Stimulated activated CD4-positive, alpha-beta T cell treated with anti-CD3 and anti-CD28 coated beads, Interleukin-4, amount 100 ng/mL, for 1 hour (primary cell): Measurements from ENCODE around the gene KRT74.

ENCODE experiments used
- DNase-seq: peaks from one replicate; pipeline ENCODE4 v3.0.0-alpha.2; 2020

KRT74 gene

DNA sequence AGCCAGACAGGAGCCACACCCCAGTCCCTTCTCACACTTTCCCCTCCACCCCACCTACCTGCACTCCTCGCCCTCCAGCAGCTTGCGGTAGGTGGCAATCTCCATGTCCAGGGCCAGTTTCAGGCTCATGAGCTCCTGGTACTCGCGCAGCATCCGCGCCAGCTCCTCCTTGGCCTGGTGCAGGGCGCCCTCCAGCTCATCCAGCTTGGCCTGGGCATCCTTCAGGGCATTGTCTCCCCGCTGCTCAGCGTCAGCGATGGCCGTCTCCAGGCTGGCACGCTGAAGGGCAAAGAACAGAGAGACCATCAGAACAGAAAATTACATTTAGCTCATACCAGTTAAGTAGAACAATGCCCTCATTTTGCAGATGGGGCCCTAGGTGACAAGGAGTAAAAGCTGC, 5.5 kb downstream of the KRT74 start:
- no peak for DNase-seq

DNA sequence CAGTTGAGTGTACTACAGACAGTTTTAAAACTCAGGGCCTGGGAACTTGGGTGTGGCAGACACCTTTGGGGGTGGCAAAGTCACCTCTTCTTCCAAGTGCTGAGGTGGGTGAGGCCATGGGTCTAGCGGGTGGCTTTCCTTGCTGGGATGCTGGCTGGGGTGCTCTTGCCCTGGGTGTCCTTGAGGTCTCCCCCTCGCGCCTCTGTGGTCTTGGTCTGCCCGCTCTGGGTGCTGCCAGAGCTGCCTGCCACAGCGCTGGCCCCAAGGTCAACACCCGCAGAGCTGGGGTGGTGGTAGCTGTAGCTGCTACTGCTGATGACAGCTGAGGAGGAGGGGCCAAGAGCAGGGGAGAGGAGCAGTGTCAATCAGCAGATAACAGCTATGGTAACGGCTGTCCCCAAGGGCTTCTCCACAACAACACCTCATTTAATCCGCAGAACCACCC, 6.8 kb downstream of the KRT74 start:
- no peak for DNase-seq

DNA sequence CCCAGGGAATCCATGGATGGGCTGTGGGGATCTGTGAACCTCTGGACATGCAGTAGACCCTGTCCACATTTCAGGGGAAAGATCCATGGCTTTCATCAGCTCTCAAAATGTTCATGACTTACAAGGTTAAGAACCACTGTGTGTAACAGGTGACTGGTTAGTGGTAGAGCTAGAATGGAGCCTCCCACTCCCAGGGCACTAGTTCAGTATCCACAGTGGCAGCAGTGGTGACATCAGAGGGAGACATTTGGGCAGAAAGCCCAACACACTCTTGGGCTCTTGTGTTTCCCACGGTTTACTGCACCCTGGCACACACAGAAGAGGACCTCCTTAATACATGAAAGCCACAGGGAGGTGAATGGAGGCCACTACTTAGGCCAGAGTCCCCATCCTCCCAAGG, 9.1 kb downstream of the KRT74 start:
- DNase-seq, result no peak

DNA sequence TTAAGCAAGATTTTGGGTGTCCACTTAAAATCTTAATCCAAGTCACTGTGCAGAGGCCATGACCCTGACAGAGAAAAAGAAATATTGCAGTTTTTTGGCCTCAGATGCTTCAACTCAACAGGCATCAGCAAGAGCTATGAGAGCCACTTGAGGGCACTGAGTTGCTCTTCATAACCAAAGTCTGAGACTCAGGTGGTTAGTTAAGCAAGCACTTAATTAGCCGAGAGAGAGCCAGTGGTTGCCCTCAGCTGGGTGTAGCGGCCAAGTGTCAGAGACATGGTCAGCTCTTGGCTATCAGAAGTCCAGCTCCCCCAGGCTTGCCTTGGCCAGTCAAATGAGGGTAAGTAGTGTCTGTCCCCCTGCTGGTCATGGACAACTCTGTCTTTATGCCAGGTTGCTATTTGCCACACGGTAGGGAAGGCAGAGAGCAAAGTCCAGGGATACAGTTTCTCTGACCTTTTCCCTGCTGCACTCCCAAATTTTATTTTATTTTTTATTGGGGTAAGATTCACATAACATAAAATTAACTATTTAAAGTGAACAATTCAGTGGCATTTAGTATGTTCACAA, 11.7 kb downstream of the KRT74 start:
- DNase-seq, result no peak

DNA sequence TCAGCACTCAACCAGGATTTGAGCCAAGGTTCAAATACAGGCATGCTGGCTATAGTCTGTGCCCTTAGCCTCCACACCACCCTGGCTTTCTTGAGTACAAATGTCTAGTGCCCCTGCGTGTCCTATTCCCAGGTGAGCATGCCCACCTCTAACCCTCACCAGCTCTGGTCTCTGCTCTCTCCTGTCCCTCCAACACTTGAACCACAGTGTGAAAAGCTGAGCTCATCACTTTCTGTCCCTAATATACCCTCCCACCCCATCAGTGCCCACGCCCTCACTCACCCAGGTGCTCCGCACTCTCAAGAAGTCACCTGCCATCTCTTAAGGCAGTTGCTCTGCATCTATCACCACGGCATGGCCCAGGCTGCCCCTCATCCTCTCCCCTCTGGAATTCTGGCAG, 13.7 kb downstream of the KRT74 start:
- DNase-seq, result no peak

DNA sequence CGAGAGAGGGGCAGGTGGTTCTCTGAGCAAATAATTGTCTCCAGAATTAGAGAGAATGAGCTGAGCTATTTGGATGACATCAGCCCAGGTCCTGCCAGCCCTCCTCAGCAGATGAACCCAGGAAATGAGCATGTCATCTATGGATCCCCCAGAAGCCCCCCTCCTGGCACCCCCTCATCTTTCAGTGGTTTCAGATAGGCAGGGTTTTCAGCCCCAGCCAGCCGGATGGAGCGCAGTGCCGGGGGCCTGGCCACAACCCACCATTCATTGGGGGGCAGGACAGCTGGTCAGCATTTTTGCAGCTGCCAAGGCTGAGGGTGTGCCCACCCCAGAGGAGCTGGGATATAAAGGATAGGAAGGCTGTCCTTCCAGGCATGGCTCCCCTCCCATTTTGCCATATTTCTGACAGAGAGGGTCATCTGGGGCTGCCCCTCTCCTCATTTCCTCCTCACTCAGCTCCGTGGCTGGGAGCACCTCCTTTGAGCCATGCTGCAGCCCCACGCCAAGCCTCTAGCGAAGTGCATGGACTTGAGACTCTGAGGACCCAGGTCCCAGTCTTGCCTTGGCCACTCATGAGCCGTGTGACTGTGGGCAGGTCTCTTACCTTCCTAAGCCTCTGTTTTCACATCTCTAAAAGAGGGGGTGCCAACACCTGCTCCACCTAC, 14.7 kb downstream of the KRT74 start:
- DNase-seq, result no peak

DNA sequence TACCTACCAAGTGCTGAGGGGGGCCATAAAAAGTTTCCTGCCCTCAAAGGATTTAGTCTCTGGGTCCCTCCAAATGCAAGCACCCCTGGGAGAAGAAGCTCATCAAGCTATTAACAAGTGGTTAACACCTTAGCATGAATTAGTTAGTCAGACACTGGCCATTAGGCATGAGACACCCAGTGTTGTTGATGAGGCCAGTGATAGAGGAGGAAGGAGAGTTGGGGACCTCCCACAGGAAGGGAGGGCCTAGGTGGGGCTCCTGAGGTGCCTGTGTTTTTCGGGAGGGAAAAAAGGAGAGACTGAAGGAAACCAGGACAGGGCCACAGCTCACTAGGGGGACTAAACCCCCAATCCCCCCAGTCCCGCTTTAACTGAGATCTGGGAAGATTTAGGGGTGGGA, 16.2 kb downstream of the KRT74 start:
- DNase-seq, result no peak

DNA sequence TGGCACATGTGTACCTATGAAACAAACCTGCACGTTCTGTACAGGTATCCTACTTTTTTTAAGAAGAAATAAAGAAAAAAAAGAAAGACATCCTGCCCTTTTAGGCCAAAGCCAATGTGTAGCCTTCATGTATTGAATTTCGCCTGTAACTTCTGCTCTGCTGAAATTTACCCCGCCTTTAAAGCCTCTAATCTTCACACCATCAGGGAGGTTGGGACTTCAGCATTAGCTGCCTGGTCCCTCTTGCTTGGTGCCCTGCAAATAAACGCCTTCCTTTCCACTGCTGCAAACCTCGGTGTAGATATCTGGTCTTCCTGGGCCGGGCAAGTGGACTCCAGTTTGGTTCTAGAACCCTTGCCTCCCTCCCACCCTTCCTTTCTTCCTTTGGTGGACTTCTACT, 18.1 kb downstream of the KRT74 start:
- no peak for DNase-seq

DNA sequence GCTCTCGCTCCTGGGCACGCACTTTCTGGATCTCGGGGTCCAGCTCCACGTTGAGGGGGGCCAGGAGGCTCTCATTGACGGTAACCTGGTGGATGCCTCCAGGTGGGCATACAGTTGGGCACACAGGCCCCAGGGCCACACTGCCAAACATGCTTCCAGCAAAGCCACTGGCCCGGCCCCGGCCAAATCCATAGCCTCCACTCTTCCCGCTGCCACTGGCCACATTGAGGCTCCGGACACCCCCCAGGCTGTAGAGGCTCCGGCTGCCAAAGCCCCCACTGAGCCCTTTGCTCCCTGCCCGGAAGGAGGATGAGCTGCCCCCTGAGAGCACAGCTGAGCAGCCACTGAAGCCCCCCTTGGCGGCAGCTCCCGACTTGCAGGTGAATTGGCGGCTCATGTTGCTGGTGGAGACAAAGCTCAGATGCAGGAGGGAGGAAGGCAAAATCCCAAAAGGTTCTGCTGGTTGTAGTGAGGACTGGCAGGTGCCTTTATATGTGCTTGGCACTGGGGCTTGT, 20.9 kb downstream of the KRT74 start, which contains the start of gene KRT71:
Gene KRT71 (minus strand): TSS at position 465 of the 515 bp plus-strand sequence. CDS start 68 bp downstream, at position 397.
- no peak for DNase-seq

DNA sequence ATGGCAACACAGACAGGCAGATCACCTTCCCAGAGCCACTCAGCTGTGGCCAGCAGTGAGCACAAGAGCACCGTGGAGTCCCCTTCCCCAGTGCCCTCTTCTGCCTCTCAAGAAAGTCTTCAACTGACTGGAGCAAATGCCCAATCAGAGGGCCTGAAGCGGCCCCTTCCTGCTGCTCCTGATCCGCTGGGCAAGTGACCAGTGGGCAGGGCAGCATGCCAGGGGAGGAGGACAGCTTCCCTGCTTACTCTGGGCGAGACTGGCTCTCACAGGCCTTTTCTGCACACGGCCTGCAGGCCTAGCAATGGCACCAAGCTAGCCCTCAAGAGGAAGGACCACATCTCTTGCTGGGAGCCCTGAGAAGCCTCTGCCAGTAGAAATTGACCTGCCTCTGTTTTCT, 21.6 kb downstream of the KRT74 start:
- no peak for DNase-seq

DNA sequence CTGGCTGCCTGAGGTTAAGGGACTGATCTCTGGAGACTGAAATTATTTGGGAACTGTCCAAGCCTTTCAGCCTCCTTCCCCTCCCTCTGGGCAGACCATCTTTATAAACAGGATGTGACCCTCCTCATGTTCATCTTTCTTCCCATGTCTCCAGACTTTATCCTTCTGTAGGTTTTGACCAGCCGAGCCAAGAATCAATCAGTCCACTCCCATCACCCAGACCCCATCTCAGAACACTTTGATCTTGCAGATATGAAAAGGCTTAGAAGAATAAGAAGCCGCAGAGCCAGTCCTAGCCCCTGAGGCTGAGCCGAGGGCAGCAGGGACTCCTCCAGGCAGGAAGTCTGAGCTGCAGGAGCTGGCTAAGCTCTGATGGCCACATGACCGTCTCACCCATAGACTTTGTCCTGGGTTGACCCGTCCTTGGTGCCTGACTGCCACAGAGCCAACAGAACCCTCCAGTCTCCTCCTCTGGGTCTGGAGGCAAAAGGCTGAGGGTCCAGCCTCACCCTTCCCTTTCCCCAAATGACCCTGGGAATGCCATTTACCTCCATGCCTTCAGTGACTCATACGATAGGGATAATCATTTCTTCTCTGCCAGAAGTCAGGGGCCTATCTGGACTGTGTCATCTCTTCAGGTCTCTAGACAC, 22.3 kb downstream of the KRT74 start:
- DNase-seq, result no peak

DNA sequence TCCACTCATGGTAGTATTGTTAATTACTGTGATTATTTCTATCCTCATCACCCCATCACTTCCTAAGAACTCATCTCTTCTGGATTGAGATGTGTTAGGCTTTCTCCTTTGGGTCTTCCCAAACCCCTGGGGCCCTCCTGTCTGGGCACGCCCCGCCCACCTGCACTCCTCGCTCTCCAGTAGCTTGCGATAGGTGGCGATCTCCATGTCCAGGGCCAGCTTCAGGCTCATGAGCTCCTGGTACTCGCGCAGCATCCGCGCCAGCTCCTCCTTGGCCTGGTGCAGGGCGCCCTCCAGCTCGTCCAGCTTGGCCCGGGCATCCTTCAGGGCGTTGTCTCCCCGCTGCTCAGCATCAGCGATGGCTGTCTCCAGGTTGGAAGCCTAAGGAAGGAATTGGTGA, 27.5 kb downstream of the KRT74 start:
- no peak for DNase-seq

DNA sequence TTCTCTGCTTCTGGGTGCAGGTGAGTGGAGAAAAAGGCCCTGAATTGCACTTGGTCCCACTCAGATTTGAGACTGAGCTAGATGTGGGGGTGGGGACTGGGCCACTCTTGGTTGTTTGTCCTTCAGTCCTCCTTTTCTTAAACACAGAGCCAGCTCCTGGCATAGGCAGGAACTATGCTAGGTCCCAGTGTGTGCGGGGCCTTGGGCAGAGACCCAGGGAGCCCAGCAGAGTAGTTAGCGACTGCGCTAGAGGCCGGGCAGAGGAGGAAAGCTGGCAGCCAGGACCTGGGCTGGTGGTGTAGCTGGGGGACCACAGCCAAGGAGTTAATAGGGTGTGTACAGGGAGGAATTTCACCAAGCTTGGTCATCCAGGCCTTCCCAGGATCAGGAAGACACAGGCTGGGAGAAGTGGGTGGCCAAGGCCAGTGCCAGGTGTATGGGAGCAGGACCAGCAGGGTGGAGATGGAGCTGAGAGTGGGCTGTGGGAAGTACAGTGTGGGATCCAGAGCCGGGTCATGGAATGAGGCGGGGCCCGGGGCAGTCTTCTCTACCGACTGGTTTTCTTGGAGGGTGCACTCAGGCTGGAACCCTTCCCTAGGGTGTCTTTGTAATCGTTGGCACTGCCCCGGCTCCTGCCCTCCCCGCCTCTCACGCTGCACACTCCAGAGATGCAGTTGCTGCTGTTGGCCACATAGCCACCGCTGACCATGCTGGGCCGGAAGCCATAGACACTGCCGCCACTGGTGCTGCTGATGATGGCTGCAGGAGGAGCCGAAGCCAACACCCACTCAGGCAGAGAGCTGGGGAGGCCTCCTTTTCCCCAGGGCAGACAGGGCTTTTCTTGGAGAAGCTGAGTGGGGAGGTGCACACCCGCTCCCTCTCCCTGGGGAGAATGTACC, 29.4 kb downstream of the KRT74 start:
- no peak for DNase-seq

DNA sequence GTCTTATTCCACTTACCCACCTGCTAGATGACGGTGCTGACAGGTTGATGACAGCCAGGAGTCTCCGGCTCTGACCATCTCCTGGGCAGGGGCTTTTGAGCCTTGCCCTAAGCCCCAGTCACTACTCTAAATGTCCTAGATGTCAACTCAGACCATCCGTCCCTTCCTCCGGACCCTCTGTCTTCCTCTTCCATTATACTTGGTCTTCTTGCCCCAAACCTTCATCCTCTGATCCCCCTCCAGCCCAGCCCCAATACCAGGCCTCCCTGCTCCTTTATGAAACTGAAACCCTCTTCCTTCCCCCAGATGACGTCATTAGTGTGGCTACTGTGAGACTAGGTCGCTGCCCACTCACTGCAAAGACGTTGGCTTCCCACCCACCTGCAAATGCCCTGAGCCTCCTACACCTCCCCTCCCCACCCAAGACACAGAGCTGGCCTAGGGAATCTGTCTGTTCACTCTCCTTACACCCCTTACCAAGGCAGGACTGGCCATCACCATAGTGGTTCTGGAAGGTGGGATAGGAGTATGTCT, 30.8 kb downstream of the KRT74 start:
- DNase-seq, result no peak

DNA sequence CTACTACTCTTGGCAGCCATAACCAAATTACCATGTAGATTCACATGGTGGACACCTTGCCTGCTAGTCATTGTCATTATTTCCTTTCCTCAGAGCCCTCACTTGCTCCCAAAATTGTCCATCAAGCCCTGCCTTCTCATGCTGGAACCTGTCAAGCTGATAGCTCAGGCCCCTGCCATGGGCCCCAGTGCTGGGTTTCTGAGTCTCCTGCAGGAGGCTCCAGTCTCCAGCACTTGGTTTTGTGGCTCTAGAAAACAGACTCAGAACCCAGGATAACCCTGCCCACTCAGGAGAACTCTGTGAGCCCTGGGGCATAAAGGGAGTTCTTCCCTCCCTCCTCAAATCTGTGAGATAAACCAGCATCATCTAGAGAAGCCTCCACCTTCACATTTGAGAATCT, 31.5 kb downstream of the KRT74 start:
- no peak for DNase-seq

DNA sequence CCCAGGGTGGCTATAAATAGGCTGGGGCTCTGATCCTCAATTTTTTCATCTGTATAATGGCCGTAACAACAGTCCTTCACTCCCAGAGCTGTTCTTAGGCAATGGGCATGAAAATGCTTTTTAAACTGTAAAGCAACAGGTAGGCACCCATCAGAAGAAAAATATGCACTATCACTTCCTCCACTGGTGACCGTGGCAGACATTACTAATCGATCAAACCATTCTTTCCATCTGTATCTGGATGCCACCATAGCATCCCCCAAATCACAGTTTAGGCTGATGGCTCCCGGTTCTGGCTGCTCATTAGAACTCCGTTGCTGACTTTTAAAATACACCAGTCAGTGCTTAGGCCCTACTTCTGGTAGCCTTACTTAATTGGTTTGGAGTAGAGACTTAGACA, 31.9 kb downstream of the KRT74 start:
- DNase-seq, result no peak

DNA sequence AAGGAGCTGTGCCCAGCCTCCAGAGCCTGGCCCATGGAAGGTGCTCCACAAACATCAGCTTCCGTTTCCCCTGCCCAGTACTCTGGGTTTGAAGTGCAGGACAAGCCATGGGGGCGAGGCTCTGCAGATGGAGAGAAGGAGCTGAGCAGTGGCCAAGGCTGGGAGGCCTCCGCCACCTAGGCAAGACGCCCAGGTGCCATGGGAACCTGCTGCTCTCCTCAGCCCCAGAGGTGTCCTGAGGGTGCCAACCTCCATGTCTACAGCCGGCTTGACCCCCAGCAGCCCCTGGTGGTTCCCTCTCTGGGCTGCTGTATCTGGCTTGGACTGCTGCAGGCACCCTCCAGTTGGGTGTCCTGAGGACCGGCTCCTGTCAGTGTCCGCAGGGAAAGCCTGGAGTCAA, 33.1 kb downstream of the KRT74 start:
- no peak for DNase-seq

DNA sequence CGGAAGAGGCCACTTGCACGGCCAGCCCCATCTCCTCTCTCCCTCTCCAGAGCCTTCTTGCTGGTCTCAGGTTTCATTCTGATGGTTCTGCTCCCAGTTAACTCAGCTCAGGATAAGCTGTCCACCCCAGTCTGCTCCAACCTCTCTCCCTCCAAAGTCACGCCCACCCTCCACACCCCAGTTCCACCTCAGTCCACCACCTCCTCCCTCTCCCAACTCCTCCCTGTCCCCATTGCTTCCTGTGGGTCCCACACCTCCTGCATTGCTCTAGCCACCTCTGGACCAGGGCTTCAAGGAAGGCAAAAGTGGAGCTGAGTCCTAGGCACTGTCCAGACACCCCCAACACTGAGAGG, 33.8 kb downstream of the KRT74 start:
- no peak for DNase-seq

DNA sequence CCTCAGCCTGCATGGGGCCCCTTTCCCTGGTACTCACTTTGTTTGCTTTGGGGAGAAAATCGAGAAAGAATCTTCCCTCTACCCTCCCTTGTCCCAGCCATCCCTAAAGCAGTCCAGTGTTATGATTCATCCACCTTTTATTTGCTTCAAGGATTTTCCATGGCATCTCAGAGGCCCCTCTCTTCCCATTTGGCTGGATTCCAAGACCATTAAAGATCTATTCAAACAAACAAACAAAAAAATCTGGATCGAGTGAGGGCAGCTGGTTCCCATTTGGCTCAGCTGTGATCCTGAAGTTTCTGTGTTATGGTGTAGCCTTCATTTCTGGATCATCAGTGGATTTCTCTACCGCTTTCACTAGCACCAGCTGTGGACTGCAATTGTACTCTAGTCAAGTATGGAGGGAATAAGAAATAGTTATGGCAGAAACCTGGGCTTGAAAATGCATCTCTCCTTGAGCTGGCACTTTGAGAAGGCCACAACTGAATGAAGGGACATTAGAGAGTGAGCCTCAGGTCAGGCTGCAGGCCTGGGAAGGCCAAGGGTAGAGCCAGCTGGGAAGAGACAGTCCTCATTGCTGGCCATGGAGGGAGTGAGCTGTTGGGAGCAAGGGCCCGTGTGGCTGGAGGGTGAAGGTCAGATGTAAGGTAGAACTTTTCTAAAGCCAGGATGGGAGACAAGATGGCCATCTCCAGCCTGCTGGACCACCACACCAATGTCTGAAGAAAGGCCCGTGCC, 34.4 kb downstream of the KRT74 start:
- no peak for DNase-seq

DNA sequence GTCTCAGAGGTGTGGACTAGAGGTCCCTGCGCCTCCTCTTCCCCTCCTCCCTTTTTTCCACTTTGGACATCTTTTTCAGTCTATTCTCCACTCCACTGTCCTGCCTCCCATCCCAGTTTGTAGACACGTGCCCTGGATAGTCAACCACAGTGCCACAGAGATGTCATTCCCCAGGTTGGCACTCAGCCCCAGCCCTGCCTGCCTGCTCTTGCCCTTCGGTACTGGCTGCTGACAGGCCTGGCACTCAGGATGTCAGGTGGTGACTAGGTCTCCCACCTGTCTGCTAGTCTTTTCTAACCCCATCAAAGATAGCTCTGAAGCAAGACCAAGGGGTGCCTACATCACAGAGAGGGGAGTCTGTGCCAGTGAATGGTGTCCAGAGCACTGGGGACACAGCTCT, 36.5 kb downstream of the KRT74 start:
- DNase-seq, result no peak

DNA sequence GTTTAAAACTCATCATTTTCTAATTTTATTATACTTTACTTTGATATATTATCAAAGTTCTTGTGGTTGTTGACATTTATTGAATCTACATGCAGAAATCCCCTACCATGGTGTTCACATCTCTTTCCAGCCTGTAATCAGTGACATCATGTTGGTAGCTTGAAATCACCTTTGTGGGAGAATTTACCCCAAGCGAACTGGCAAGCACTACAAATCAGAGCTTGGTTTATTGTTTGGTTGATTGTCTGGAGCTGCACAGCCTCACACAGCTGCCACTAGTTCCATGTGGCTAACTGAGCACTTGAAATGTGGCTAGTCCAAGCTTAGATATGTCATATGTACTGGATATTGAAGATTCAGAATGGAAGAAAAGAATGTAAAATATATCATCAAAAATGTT, 38.1 kb downstream of the KRT74 start:
- no peak for DNase-seq

DNA sequence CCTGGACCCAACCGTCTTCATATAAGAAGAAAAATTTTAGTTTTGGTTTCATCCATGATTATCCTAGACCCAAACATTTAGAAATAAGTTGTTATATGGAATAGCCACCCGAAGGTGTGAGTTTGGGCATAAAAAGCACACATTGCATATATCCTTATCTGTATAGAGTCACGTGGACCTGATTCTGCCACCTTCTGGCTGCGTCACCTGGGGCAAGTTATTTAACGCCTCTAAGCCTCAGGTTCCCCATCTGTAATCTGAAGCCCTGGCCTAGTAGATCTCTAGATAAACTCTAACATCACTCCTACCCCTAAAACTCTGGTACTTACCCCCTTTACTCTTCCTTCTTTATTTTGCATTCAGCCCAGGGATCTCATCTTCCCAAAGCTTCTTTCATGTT, 39.2 kb downstream of the KRT74 start:
- no peak for DNase-seq
